ENCODE data around the gene TMEM244. TPM values are rescaled to one million over a fixed set of nuclear protein-coding genes. Genes with fewer than 3 reads are reported as not detected.

The TMEM244 gene
- total RNA-seq, 4 donors from 2014 or later = not detected

DNA sequence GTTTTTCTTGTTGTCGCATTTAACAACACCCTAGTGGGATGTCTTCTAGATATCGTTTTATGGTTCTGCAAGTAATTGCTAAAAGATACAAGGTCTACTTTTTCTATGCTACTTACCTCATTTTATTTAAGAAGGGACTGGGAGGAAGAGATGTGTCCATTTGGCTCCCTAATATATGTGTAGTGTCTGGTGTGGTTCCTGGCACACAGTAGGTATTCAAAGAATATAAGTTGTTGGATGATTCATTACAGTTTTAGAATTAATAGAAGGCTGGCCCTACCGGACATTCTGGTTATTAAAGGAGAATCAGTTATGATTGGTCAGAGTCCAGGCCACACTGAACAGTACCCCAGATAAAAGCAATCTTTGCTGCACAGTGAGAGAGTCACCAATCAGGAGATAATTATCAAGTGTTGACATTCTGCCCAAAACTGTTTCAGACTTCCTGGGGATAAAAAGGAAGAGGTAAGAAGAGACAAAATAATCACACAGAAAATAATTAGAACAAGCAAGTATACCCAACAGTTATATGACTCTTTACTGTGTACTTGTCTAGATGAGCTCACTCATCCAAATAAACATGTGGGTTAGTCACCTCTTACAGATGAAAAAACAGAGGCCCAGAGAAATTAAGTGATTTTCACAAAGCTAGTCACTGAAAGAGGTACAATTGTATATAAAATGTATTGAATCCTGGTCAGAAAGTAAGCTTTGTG is 7.0 kb downstream of the TMEM244 start:
- TF ChIP-seq, protein P1, sequence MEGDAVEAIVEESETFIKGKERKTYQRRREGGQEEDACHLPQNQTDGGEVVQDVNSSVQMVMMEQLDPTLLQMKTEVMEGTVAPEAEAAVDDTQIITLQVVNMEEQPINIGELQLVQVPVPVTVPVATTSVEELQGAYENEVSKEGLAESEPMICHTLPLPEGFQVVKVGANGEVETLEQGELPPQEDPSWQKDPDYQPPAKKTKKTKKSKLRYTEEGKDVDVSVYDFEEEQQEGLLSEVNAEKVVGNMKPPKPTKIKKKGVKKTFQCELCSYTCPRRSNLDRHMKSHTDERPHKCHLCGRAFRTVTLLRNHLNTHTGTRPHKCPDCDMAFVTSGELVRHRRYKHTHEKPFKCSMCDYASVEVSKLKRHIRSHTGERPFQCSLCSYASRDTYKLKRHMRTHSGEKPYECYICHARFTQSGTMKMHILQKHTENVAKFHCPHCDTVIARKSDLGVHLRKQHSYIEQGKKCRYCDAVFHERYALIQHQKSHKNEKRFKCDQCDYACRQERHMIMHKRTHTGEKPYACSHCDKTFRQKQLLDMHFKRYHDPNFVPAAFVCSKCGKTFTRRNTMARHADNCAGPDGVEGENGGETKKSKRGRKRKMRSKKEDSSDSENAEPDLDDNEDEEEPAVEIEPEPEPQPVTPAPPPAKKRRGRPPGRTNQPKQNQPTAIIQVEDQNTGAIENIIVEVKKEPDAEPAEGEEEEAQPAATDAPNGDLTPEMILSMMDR (IDR thresholded peaks at IDR 0.05 in 4 of 5, conservative IDR thresholded peaks at IDR 0.05 in 1 of 5) = no peak
- no peak for TF ChIP-seq POLR2A (IDR thresholded peaks at IDR 0.05)
- no peak overlapping the region for H3K4me3 ChIP-seq
- no peaks in the 10 kb centered on the region for H3K36me3 ChIP-seq
- H3K9me3 ChIP-seq = no peaks in the 10 kb centered on the region
- H3K4me1 ChIP-seq = no peaks in the 10 kb centered on the region
- intact Hi-C loops (cut with DNase I; ENCODE audit: low total_unique reads) = no loop called here
- in situ Hi-C loops (cut with MboI; ENCODE audit: low sequenced_read_pairs in 4 of 4) = no loop called here
- H3K27ac ChIP-seq = no peak overlapping the region
- ATAC-seq = no peak
- H3K27me3 ChIP-seq = no peaks in the 10 kb centered on the region
- no peak for DNase-seq

DNA sequence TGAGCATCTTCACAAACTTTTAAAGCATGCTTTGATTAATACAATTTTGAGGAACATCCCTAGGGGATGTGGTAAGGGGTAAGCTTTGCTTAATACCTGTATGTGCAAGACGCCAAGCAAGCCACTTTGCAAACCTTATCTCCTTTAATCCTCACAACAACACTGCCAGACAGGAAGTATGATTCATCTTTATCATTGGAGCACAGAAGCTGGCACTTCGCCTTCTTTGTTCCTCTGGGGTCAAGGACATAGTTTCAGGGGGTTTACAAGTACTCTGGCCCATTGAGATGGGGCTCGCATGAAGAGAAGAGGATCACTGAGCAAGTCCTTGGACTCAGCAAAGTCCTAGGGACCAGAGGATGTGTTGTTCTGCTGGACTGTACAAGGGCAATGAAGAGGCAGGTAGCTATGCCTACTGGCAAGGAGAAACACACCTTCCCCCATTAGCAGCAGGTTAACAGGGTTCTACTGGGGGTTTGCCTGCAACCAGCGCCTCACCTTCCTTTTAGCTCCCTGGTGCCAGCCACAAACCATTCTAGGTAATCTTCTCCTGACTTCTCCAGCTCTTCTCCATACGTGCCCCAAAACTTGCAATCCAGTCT is 8.8 kb downstream of the TMEM244 start:
- TF ChIP-seq POLR2A (IDR thresholded peaks at IDR 0.05) = no peak
- TF ChIP-seq, protein P1 (IDR thresholded peaks at IDR 0.05 in 4 of 5, conservative IDR thresholded peaks at IDR 0.05 in 1 of 5) = no peak
- no peak overlapping the region for H3K4me3 ChIP-seq
- H3K36me3 ChIP-seq = no peaks in the 10 kb centered on the region
- ATAC-seq (no peak), DNase-seq (no peak)
- no peaks in the 10 kb centered on the region for H3K9me3 ChIP-seq
- H3K4me1 ChIP-seq = no peaks in the 10 kb centered on the region
- intact Hi-C loops (cut with DNase I; ENCODE audit: low total_unique reads) (no loop called here), in situ Hi-C loops (cut with MboI; ENCODE audit: low sequenced_read_pairs in 4 of 4) (no loop called here)
- H3K27me3 ChIP-seq = no peaks in the 10 kb centered on the region
- H3K27ac ChIP-seq = no peak overlapping the region

DNA sequence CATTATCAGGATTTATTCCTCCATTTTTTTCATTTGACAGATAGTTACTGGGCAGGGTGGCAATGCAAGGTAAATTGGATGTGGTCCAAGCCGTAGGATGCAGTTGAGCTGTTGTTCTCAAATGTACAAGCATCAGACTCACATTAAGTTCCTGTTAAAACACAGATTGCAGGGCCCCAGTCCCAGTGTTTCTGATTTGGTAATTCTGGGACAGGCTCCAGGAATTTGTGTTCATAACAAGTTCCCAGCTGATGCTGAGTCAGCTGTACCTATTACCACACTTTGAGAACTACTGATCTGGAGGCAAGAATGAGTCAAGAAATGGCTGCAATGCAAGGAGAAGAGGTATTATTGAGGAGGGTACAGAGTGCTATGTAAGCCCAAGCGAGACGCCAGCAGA is 11.7 kb downstream of the TMEM244 start:
- no peak for ATAC-seq
- no peak for TF ChIP-seq POLR2A (IDR thresholded peaks at IDR 0.05)
- TF ChIP-seq, protein P1 (IDR thresholded peaks at IDR 0.05 in 4 of 5, conservative IDR thresholded peaks at IDR 0.05 in 1 of 5) = no peak
- H3K4me1 ChIP-seq = no peaks in the 10 kb centered on the region
- H3K27ac ChIP-seq = no peak overlapping the region
- intact Hi-C loops (cut with DNase I; ENCODE audit: low total_unique reads) = loop anchor here (2.0 kb wide), 1 partner anchor 63 kb away; no protein-coding TSS in a partner anchor
- H3K36me3 ChIP-seq = no peaks in the 10 kb centered on the region
- no peak overlapping the region for H3K4me3 ChIP-seq
- H3K9me3 ChIP-seq = no peaks in the 10 kb centered on the region
- no peaks in the 10 kb centered on the region for H3K27me3 ChIP-seq
- in situ Hi-C loops (cut with MboI; ENCODE audit: low sequenced_read_pairs in 4 of 4) = no loop called here
- no peak for DNase-seq

DNA sequence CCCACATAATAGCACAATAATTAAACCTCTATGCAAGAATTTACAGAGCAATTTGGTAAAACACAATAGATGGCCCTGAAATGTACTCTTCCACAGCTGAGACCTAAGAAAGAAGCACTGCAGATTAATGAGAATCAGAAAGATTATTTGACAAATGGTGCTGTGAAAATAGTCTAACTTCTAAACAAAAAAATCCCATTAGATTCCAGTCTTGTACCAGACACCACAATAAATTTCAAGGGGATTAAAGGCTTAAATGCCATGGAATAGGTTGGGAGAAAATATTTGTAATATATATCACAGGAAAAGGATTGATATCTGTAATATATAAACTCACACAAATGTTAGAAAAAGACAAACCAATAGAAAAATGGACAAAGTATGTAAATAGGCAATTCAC is 14.4 kb downstream of the TMEM244 start:
- TF ChIP-seq, protein P1 (IDR thresholded peaks at IDR 0.05 in 4 of 5, conservative IDR thresholded peaks at IDR 0.05 in 1 of 5) = no peak
- TF ChIP-seq POLR2A (IDR thresholded peaks at IDR 0.05) = no peak
- no peaks in the 10 kb centered on the region for H3K9me3 ChIP-seq
- no peak overlapping the region for H3K4me3 ChIP-seq
- in situ Hi-C loops (cut with MboI; ENCODE audit: low sequenced_read_pairs in 4 of 4) = no loop called here
- H3K27ac ChIP-seq = no peak overlapping the region
- H3K36me3 ChIP-seq = no peaks in the 10 kb centered on the region
- no peaks in the 10 kb centered on the region for H3K27me3 ChIP-seq
- no peak for ATAC-seq
- no peak for DNase-seq
- H3K4me1 ChIP-seq = no peaks in the 10 kb centered on the region
- intact Hi-C loops (cut with DNase I; ENCODE audit: low total_unique reads) = no loop called here

Measured in gastrocnemius medialis (tissue), 4 donors.